GM13977 (cell line): ENCODE data around the gene TPRG1.

ENCODE experiments used
- DNase-seq: peaks from one replicate; pipeline ENCODE4 v3.0.0; 2012; ENCODE audit warnings: low spot score
- CTCF ChIP-seq: IDR thresholded peaks from 2 replicates; pipeline ENCODE4 v1.5.1; 2012; ENCODE audit warnings: mild to moderate bottlenecking, control low read depth; ENCODE audit not compliant: insufficient read depth; ENCODE audit errors: extremely low read depth, missing control alignments
- in situ Hi-C: fragments of 300-500 bp; cut with MboI; formaldehyde crosslinking; loops from one replicate; pipeline ENCODE4 v1.12.0; 2022; ENCODE audit warnings: low sequenced_read_pairs, low pct_unique_long_range_greater_than_20kb, mixed read lengths, inconsistent platforms; ENCODE audit not compliant: unreplicated experiment

TPRG1 gene

GRCh38 chr3:189360291-189360690 is 188.5 kb downstream of the TPRG1 start:
- no peak for DNase-seq
- in situ Hi-C loops: no loop called here
- no peak for TF ChIP-seq CTCF

DNA sequence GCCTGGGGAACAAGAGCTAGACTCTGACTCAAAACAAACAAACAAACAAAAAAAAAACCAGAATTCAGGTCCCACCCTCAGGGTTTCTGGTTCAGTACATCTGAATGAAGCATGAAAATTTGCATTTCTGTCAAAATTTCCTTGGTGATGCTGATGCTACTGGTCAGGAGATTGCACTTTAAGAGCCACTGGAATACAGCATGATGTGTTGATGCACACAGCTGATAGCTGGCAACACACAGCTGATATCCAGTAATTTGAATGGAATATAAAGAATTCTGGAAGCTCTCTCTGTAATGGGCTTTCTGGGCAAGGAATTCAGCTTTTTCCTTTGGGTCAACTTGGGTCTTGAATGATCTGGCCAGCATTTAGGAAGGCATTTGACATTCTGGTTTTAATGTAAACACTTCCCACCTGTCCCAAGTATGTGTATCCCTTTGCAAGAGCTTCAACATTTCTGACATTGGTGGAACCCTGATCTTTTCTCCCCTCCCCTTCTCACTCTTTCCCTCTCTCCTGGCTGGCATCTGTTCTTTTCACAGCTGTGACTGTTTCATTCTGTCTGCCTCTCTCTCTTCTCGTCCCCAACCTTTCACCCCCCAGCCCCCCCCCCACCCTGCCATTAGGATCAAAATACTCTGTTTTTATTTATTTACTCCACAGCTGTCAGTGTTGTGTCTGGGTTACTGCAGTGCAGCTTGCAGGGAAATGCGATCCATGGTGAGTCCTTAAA is 189.5 kb downstream of the TPRG1 start:
- in situ Hi-C loops: no loop called here
- no peak for TF ChIP-seq CTCF
- no peak for DNase-seq

- no peak for DNase-seq
- in situ Hi-C loops: no loop called here
These were observed 192.0 kb downstream of the TPRG1 start for GRCh38 chr3:189363590-189364255.

GRCh38 chr3:189365609-189366564 is 194.1 kb downstream of the TPRG1 start:
- in situ Hi-C loops: no loop called here
- no peak for DNase-seq

More at GRCh38 chr3:189363590-189364255, 192.0 kb downstream of the TPRG1 start:
- TF ChIP-seq CTCF: no peak

DNA sequence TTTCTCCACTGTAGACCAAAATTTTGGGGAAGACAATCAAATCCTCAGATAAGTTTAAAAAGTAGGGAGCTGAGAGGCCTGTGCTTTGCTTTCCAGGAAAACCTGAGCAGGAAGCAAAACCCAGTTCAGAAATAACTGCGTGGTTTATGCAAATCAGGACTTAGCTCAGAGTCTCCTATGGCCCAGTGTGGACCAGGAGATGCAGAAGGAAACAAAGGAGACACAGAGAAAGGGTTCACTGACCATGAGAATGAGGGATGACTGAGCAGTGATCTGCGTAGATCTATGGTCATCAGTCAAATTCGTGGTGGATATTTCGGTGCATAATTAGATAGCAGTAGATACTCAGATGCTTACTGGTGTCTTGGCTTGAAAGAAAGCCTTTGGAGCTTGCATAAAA is 196.6 kb downstream of the TPRG1 start:
- TF ChIP-seq CTCF: no peak
- in situ Hi-C loops: no loop called here
- no peak for DNase-seq

More at GRCh38 chr3:189365609-189366564, 194.1 kb downstream of the TPRG1 start:
- no peak for TF ChIP-seq CTCF

DNA sequence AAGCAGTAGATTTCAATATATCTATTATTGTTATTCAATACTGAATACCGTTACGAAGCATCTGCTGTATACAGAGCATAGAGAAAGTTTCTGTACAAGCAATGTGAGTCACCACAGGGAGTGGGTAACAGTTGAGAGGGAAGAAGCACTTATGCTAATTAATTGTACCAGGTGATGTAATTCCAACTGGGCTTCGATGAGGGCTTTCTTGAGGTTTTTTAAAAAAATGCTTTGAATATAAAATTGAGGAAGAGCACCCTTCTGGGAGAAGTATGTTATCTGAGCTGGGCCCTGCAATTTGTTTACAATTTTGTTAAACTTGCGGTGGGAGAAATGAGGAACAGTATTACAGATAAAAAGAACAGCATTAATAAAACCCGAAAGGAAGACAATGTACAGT is 197.9 kb downstream of the TPRG1 start:
- no peak for DNase-seq
- no peak for TF ChIP-seq CTCF
- in situ Hi-C loops: no loop called here
